ENCODE measurements around the gene MYO16.
"Not testable (repeated sequence)": the region's sequence is repeated elsewhere in the genome, so short reads cannot be mapped to it uniquely, and the experiment has no call there.

The MYO16 gene

DNA sequence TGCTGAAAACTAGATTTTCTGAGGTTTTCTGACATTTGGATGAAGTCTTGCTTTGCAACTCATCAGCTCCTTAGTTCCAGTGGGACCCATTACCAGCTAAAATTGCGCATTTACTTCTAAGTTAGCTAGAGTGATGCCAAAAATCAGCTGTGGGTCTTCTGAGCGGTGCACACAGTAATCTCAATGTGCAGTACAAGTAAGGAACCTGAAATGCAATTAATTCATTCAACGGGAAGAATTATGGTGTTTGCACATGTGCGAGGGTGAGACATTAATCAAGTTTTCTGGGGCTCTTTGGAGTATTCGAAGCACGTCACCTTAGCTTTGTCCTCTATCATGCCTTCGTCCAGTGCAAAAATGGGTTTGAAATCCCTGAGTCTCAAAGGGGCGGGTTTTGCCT, 146.2 kb downstream of the MYO16 start:
- Histone ChIP-seq H3K4me3 (ENCODE audit: low read length in 2 of 2) (no peak overlapping the region), H3K27me3 (ENCODE audit: control insufficient read depth in 1 of 2, insufficient read depth in 2 of 2, low read length in 2 of 2) (no peaks in the 10 kb centered on the region)

DNA sequence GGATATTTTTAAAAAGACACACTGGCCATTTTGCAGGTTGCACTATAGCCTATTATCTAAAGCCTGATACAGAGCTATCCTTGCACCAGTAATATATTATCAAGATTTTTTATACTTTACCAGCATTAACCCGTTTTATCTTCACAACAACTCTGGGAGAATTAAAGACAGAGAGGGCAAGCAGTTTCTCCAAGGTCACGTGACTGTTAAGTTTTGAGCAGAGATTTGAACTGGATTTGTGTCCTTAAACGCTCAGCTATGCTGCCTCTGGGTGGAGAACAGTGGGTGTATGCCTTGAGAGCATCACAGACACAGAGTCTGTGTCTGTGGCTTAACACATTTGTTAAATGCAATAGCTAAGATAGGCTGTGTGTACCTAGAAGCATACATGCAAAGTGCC, 147.2 kb downstream of the MYO16 start:
- Histone ChIP-seq H3K9me3 (ENCODE audit: control insufficient read depth in 2 of 2, low read length in 2 of 2) (no peaks in the 10 kb centered on the region), H3K27ac (ENCODE audit: low read length) (no peak overlapping the region), H3K9ac (ENCODE audit: low read length in 2 of 2) (no peak overlapping the region), H3K4me1 (ENCODE audit: control insufficient read depth, insufficient read depth, low read length) (no peaks in the 10 kb centered on the region), H3K36me3 (ENCODE audit: control insufficient read depth in 2 of 2, insufficient read depth in 2 of 2, low read length in 2 of 2) (no peaks in the 10 kb centered on the region), H3K4me3 (ENCODE audit: low read length in 2 of 2) (no peak overlapping the region), H3K27me3 (ENCODE audit: control insufficient read depth in 1 of 2, insufficient read depth in 2 of 2, low read length in 2 of 2) (no peaks in the 10 kb centered on the region)

More for the DNA sequence above, 146.2 kb downstream of the MYO16 start:
- H3K36me3 ChIP-seq (ENCODE audit: control insufficient read depth in 2 of 2, insufficient read depth in 2 of 2, low read length in 2 of 2) = no peaks in the 10 kb centered on the region
- H3K9me3 ChIP-seq (ENCODE audit: control insufficient read depth in 2 of 2, low read length in 2 of 2) = no peaks in the 10 kb centered on the region
- no peaks in the 10 kb centered on the region for H3K4me1 ChIP-seq (ENCODE audit: control insufficient read depth, insufficient read depth, low read length)
- H3K9ac ChIP-seq (ENCODE audit: low read length in 2 of 2) = no peak overlapping the region
- no peak overlapping the region for H3K27ac ChIP-seq (ENCODE audit: low read length)

DNA sequence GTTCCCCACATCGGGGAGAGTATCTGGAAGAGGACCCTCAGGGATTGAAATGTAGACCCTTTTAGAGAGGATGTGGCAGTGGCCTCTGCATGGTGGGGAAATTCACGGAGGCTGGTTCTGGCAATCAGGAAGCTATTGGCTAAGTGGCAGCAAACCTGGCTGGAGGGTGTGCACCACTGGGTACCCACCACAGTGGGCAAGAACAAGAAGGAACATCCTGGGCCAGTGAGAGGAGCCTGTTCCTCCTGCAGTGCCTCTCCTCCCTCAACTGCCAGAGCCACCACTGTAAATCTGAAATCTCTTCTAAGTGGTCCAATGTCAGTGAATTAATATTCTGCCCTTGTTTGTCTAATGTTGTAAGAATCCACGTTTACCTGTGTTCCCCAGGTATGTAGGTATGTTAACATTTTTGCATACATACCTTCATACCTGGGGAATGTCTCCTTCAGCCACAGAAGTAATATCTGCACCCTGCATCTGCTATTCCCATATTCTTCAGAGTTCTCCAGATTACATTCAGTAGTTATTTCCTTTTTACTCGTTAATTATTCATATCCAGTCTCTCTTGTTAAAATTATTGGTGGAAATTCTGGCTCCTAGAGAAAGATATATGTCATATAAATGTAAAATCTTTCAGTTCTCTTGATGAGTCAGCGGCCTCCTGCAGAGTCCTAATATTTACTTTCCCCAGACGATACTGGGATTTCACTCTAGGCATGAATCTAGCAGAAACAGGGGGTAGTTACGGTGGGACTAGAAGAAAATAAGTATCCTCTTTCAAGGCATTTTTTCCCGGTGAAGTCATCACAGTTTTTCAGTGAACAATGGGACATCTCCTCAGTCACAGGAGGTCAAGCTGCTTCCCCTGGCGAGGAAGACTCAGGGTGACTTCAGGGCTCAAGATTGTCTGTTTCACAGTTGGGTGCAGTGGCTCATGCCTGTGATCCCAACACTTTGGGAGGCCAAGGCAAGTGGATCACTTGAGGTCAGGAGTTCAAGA, 148.3 kb downstream of the MYO16 start:
- Histone ChIP-seq H3K36me3 (ENCODE audit: control insufficient read depth in 2 of 2, insufficient read depth in 2 of 2, low read length in 2 of 2) (no peaks in the 10 kb centered on the region), H3K27me3 (ENCODE audit: control insufficient read depth in 1 of 2, insufficient read depth in 2 of 2, low read length in 2 of 2) (no peaks in the 10 kb centered on the region), H3K4me3 (ENCODE audit: low read length in 2 of 2) (no peak overlapping the region), H3K4me1 (ENCODE audit: control insufficient read depth, insufficient read depth, low read length) (no peaks in the 10 kb centered on the region), H3K9ac (ENCODE audit: low read length in 2 of 2) (no peak overlapping the region), H3K27ac (ENCODE audit: low read length) (no peak overlapping the region), H3K9me3 (ENCODE audit: control insufficient read depth in 2 of 2, low read length in 2 of 2) (no peaks in the 10 kb centered on the region)

DNA sequence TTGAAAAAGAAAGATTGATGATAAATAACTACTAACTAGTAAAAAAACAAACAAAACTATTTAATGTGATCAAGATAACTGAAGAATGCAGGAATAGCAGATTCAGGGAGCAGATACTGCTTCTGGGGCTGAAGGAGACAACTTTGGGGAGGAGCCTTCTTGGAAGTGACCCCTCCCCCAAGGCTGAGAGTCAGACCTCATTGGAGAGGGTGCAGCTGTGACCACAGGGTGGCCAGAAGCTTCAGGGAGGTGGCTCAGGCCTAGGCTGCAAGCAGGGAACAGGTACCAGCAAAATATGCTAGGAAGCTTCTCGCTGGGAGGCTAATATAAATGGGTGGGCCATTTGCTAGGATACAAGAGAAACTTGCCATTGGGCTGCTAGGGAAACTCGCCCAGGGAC, 149.9 kb downstream of the MYO16 start:
- no peak overlapping the region for H3K27ac ChIP-seq (ENCODE audit: low read length)
- no peak overlapping the region for H3K4me3 ChIP-seq (ENCODE audit: low read length in 2 of 2)
- no peaks in the 10 kb centered on the region for H3K4me1 ChIP-seq (ENCODE audit: control insufficient read depth, insufficient read depth, low read length)
- no peaks in the 10 kb centered on the region for H3K36me3 ChIP-seq (ENCODE audit: control insufficient read depth in 2 of 2, insufficient read depth in 2 of 2, low read length in 2 of 2)
- no peaks in the 10 kb centered on the region for H3K9me3 ChIP-seq (ENCODE audit: control insufficient read depth in 2 of 2, low read length in 2 of 2)
- no peaks in the 10 kb centered on the region for H3K27me3 ChIP-seq (ENCODE audit: control insufficient read depth in 1 of 2, insufficient read depth in 2 of 2, low read length in 2 of 2)
- no peak overlapping the region for H3K9ac ChIP-seq (ENCODE audit: low read length in 2 of 2)

DNA sequence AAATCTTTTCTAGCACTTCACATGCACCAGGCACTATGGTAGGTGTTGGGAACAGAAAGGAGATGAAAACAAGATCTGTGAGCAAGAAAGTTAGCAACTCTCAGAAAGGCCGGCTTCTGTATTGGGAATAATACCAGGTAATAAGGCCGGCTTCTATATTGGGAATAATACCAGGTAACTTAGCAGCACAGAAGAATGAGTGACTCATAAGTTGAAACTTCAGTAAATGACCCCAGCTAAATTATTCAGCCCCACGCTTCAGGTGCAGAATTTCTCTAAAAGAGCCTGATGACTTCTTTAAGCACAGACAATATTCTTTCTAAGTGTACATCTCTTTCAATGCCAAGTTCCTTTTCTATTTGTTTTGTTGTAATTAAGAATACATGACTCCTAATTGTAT, 151.3 kb downstream of the MYO16 start:
- H3K9ac ChIP-seq (ENCODE audit: low read length in 2 of 2) = no peak overlapping the region
- no peaks in the 10 kb centered on the region for H3K27me3 ChIP-seq (ENCODE audit: control insufficient read depth in 1 of 2, insufficient read depth in 2 of 2, low read length in 2 of 2)
- no peak overlapping the region for H3K4me3 ChIP-seq (ENCODE audit: low read length in 2 of 2)
- no peaks in the 10 kb centered on the region for H3K9me3 ChIP-seq (ENCODE audit: control insufficient read depth in 2 of 2, low read length in 2 of 2)
- no peak overlapping the region for H3K27ac ChIP-seq (ENCODE audit: low read length)
- H3K36me3 ChIP-seq (ENCODE audit: control insufficient read depth in 2 of 2, insufficient read depth in 2 of 2, low read length in 2 of 2) = no peaks in the 10 kb centered on the region
- no peaks in the 10 kb centered on the region for H3K4me1 ChIP-seq (ENCODE audit: control insufficient read depth, insufficient read depth, low read length)

DNA sequence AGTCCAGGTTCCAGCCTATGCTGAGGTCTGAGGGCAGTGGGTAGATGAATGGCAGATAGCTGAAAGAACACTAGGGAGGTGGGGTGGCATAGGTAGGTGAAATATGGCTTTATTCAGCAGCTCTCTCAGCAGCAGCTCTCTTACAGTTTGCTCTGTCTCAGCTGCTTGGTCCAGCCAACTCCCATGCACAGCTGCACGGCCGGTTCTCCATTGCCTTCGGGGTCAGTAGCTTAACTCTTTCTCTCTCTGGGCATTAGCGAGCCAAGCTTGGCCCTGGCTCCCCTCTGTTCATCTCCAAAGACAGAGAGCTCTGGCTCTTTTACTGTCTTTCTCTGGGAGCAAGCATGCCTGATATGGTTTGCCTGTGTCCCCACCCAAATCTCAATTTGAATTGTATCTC, 151.9 kb downstream of the MYO16 start:
- Histone ChIP-seq H3K27me3 (ENCODE audit: control insufficient read depth in 1 of 2, insufficient read depth in 2 of 2, low read length in 2 of 2) (no peaks in the 10 kb centered on the region), H3K27ac (ENCODE audit: low read length) (no peak overlapping the region), H3K9me3 (ENCODE audit: control insufficient read depth in 2 of 2, low read length in 2 of 2) (no peaks in the 10 kb centered on the region), H3K9ac (ENCODE audit: low read length in 2 of 2) (no peak overlapping the region), H3K4me3 (ENCODE audit: low read length in 2 of 2) (no peak overlapping the region), H3K4me1 (ENCODE audit: control insufficient read depth, insufficient read depth, low read length) (no peaks in the 10 kb centered on the region), H3K36me3 (ENCODE audit: control insufficient read depth in 2 of 2, insufficient read depth in 2 of 2, low read length in 2 of 2) (no peaks in the 10 kb centered on the region)

DNA sequence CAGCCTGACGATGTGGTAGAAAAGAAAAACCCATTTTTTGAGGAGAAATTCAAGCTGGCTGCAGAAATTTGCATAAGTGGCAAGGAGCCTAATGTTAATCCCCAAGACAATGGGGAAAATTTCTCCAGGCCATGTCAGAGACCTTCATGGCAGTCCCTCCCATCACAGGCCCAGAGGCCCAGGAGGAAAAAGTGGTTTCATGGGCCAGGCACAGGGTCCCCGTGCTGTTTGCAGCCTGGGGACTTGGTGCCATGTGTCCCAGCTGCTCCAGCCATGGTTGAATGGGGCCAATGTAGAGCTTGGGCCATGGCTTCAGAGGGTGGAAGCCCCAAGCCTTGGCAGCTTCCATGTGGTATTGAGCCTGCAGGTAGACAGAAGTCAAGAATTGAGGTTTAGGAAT, 153.1 kb downstream of the MYO16 start:
- not testable (repeated sequence) for H3K36me3 ChIP-seq (ENCODE audit: control insufficient read depth in 2 of 2, insufficient read depth in 2 of 2, low read length in 2 of 2); H3K4me1 ChIP-seq (ENCODE audit: control insufficient read depth, insufficient read depth, low read length); H3K9me3 ChIP-seq (ENCODE audit: control insufficient read depth in 2 of 2, low read length in 2 of 2); H3K27me3 ChIP-seq (ENCODE audit: control insufficient read depth in 1 of 2, insufficient read depth in 2 of 2, low read length in 2 of 2); H3K4me3 ChIP-seq (ENCODE audit: low read length in 2 of 2); H3K9ac ChIP-seq (ENCODE audit: low read length in 2 of 2); H3K27ac ChIP-seq (ENCODE audit: low read length)

DNA sequence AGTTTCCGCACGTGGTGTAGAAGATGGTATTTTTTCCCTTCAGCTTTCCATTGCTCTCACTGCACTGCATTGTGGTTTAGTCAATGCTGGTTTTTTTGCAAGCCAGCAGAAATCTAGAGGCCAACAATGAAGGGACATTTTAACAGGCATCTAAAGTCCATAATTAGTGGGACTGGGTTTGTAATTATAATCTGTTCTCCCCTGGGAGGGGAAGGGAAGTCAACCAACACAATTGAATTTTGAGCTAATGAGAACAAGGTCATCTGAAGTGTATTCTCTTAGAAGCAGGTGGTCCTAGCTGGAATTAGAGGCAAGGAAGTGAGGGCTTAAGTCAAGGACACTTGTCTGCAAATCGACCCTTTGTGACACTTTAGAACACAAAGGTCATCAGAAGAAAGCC, 156.4 kb downstream of the MYO16 start:
- Histone ChIP-seq H3K9me3 (ENCODE audit: control insufficient read depth in 2 of 2, low read length in 2 of 2) (peaks cover 0 to 3% of the 10 kb centered on the region in 2 donors), H3K4me3 (ENCODE audit: low read length in 2 of 2) (no peak overlapping the region), H3K27ac (ENCODE audit: low read length) (no peak overlapping the region), H3K4me1 (ENCODE audit: control insufficient read depth, insufficient read depth, low read length) (peaks cover 3% of the 10 kb centered on the region), H3K9ac (ENCODE audit: low read length in 2 of 2) (no peak overlapping the region), H3K36me3 (ENCODE audit: control insufficient read depth in 2 of 2, insufficient read depth in 2 of 2, low read length in 2 of 2) (no peaks in the 10 kb centered on the region), H3K27me3 (ENCODE audit: control insufficient read depth in 1 of 2, insufficient read depth in 2 of 2, low read length in 2 of 2) (no peaks in the 10 kb centered on the region)

DNA sequence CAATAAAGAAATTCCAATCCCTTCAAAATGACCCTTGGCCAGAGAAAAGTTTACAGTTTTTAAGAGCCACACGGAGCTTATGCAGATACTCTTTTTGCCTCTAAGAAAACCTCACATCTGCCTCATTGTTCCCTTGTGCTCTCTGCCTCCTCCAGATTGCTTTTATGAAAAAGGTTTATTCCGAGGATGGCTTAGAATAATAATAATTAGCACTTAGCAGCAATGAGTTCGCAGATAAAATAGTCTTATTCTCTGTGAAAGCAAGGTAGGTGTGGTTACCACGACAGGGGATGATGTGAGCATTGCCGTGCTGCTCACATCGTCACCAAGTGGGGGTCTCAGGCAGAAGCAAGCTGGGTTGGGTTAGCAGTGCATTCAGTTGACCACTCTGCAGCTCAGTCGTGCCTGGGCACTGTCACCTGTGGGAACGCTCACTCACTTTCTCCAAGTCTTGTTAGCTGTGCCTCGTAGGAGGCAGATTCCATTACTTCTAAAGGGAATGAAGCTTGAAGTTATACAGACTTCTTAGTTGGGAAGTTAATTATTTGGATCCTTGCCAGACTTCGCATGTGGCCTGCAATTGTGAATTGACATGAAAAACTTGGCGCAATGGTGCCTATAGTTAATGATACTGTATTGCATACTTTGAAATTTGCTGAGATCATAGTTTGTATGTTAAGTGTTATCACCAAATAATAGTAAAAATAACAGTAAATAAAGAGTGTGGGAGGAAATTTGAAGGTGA, 157.2 kb downstream of the MYO16 start:
- peaks cover 0 to 3% of the 10 kb centered on the region in 2 donors for H3K9me3 ChIP-seq (ENCODE audit: control insufficient read depth in 2 of 2, low read length in 2 of 2)
- peaks cover 3% of the 10 kb centered on the region for H3K4me1 ChIP-seq (ENCODE audit: control insufficient read depth, insufficient read depth, low read length)
- H3K36me3 ChIP-seq (ENCODE audit: control insufficient read depth in 2 of 2, insufficient read depth in 2 of 2, low read length in 2 of 2) = no peaks in the 10 kb centered on the region
- H3K27me3 ChIP-seq (ENCODE audit: control insufficient read depth in 1 of 2, insufficient read depth in 2 of 2, low read length in 2 of 2) = no peaks in the 10 kb centered on the region
- no peak overlapping the region for H3K4me3 ChIP-seq (ENCODE audit: low read length in 2 of 2)
- no peak overlapping the region for H3K9ac ChIP-seq (ENCODE audit: low read length in 2 of 2)
- H3K27ac ChIP-seq (ENCODE audit: low read length) = no peak overlapping the region

DNA sequence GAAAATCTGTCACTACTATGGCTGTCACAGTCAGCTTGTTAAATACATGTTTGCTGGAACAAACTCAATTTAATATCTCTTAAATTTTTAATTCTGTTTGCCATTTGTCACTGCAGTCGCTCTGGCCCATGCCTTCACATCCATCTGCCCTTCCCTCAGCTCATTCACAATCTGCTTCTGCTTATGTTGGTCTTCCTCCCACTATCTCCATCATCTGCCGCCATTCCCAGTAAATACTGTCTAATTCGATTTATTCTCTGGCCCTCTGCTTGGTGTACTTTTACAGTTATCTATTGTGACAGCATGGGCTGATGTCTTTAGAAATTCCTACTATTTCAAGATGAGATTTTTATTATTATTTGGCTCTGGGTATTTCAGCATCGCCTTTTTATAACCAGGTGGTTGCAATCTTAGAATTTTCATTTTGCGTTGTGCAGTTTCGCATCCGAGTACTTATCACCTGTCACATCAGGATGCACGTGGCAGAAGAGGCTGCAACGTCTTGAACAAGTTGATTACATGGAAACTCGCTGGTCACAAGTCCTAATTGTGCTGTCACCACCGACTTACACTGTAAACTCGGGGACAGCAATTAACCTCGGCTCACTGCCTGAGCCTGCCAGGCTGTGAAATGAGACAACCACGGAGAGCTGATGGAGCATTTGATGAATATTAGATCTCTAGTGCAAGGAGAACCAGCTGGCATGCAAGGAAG, 158.4 kb downstream of the MYO16 start:
- H3K9me3 ChIP-seq (ENCODE audit: control insufficient read depth in 2 of 2, low read length in 2 of 2) = peaks cover 0 to 3% of the 10 kb centered on the region in 2 donors

More for the DNA sequence above, 158.4 kb downstream of the MYO16 start:
- no peaks in the 10 kb centered on the region for H3K36me3 ChIP-seq (ENCODE audit: control insufficient read depth in 2 of 2, insufficient read depth in 2 of 2, low read length in 2 of 2)
- no peak overlapping the region for H3K4me3 ChIP-seq (ENCODE audit: low read length in 2 of 2)
- H3K27ac ChIP-seq (ENCODE audit: low read length) = no peak overlapping the region
- H3K27me3 ChIP-seq (ENCODE audit: control insufficient read depth in 1 of 2, insufficient read depth in 2 of 2, low read length in 2 of 2) = no peaks in the 10 kb centered on the region
- peaks cover 3% of the 10 kb centered on the region for H3K4me1 ChIP-seq (ENCODE audit: control insufficient read depth, insufficient read depth, low read length)
- H3K9ac ChIP-seq (ENCODE audit: low read length in 2 of 2) = no peak overlapping the region
